H9 (cell line): Measurements from ENCODE around the gene VLDLR. TPM values are rescaled to one million over a fixed set of nuclear protein-coding genes. Genes with fewer than 3 reads are reported as not detected.

Source experiments
- DNase-seq: peaks from one replicate; pipeline ENCODE4 v3.0.0-alpha.2; 2017
- H2AFZ ChIP-seq: one replicate; pipeline ENCODE4 v1.6.1; 2013; ENCODE audit warnings: mild to moderate bottlenecking, low read length, control low read depth, moderate library complexity
- H2AK5ac ChIP-seq: 2 replicates; pipeline ENCODE4 v1.6.1; 2013; ENCODE audit warnings: low read length, control low read depth, mixed read lengths; ENCODE audit not compliant: insufficient read length
- H2BK120ac ChIP-seq: one replicate; pipeline ENCODE4 v1.6.1; 2013; ENCODE audit warnings: low read depth, mild to moderate bottlenecking, low read length, control low read depth, inconsistent platforms; ENCODE audit not compliant: poor library complexity, severe bottlenecking
- H2BK12ac ChIP-seq: 2 replicates; pipeline ENCODE4 v1.6.1; 2013; ENCODE audit warnings: low read length, control low read depth, mixed read lengths, low read depth; ENCODE audit not compliant: insufficient read length
- H2BK15ac ChIP-seq: 2 replicates; pipeline ENCODE4 v1.6.1; 2013; ENCODE audit warnings: low read depth, low read length, control low read depth
- H2BK20ac ChIP-seq: one replicate; pipeline ENCODE4 v1.6.1; 2013; ENCODE audit warnings: low read depth, mild to moderate bottlenecking, low read length, control low read depth, inconsistent platforms; ENCODE audit not compliant: poor library complexity, severe bottlenecking
- H2BK5ac ChIP-seq: 2 replicates; pipeline ENCODE4 v1.6.1; 2013; ENCODE audit warnings: low read length, control low read depth, mixed read lengths; ENCODE audit not compliant: insufficient read length
- H3K14ac ChIP-seq: 2 replicates; pipeline ENCODE4 v1.6.1; 2013; ENCODE audit warnings: low read length, control low read depth; ENCODE audit not compliant: insufficient read depth
- H3K18ac ChIP-seq: 2 replicates; pipeline ENCODE4 v1.6.1; 2013; ENCODE audit warnings: low read depth, mild to moderate bottlenecking, mixed read lengths, low read length, control low read depth; ENCODE audit not compliant: insufficient read length
- H3K23ac ChIP-seq: 2 replicates; pipeline ENCODE4 v1.6.1; 2013; ENCODE audit warnings: low read length, control low read depth, mixed read lengths, low read depth; ENCODE audit not compliant: insufficient read length
- H3K23me2 ChIP-seq: 2 replicates; pipeline ENCODE4 v1.6.1; 2013; ENCODE audit warnings: low read depth, mild to moderate bottlenecking, mixed read lengths, low read length, control low read depth; ENCODE audit not compliant: insufficient read length, poor library complexity, severe bottlenecking
- H3K27ac ChIP-seq: 2 replicates; pipeline ENCODE4 v1.5.1; 2013; ENCODE audit warnings: low read length, control low read depth, mixed read lengths, low read depth; ENCODE audit not compliant: insufficient read length
- H3K27me3 ChIP-seq: 2 replicates; pipeline ENCODE4 v1.6.1; 2013; ENCODE audit warnings: low read length, control low read depth, inconsistent platforms; ENCODE audit not compliant: insufficient read depth
- H3K4ac ChIP-seq: 2 replicates; pipeline ENCODE4 v1.6.1; 2013; ENCODE audit warnings: low read depth, mild to moderate bottlenecking, control low read depth, inconsistent platforms, low read length, moderate library complexity
- H3K4me1 ChIP-seq: 2 replicates; pipeline ENCODE4 v1.6.1; 2013; ENCODE audit warnings: low read length, control low read depth, inconsistent platforms; ENCODE audit not compliant: insufficient read depth
- H3K4me2 ChIP-seq: 2 replicates; pipeline ENCODE4 v1.6.1; 2013; ENCODE audit warnings: low read length, control low read depth, mixed read lengths; ENCODE audit not compliant: insufficient read length, insufficient read depth
- H3K56ac ChIP-seq: 2 replicates; pipeline ENCODE4 v1.6.1; 2013; ENCODE audit warnings: low read depth, mild to moderate bottlenecking, mixed read lengths, low read length, control low read depth; ENCODE audit not compliant: insufficient read length
- H3K79me1 ChIP-seq: 2 replicates; pipeline ENCODE4 v1.6.1; 2013; ENCODE audit warnings: low read depth, mild to moderate bottlenecking, moderate library complexity, low read length, control low read depth, inconsistent platforms; ENCODE audit not compliant: insufficient read depth, poor library complexity, severe bottlenecking
- H3K79me2 ChIP-seq: 2 replicates; pipeline ENCODE4 v1.6.1; 2013; ENCODE audit warnings: low read length, control low read depth, inconsistent platforms; ENCODE audit not compliant: insufficient read depth
- H3K9ac ChIP-seq: 2 replicates; pipeline ENCODE4 v1.6.1; 2013; ENCODE audit warnings: low read length, control low read depth, mixed read lengths; ENCODE audit not compliant: insufficient read length; ENCODE audit errors: extremely low read depth
- H3K9me3 ChIP-seq: one replicate; pipeline ENCODE4 v1.6.1; 2013; ENCODE audit warnings: low read depth, low read length, inconsistent platforms; ENCODE audit not compliant: control insufficient read depth
- H3T11ph ChIP-seq: one replicate; pipeline ENCODE4 v1.6.1; 2013; ENCODE audit warnings: mild to moderate bottlenecking, low read length, control low read depth, inconsistent platforms
- H4K20me1 ChIP-seq: one replicate; pipeline ENCODE4 v1.6.1; 2013; ENCODE audit not compliant: control insufficient read depth, insufficient read length, insufficient read depth
- H4K5ac ChIP-seq: 2 replicates; pipeline ENCODE4 v1.6.1; 2013; ENCODE audit warnings: low read depth, mild to moderate bottlenecking, mixed read lengths, low read length, control low read depth; ENCODE audit not compliant: insufficient read length
- H4K8ac ChIP-seq: replicated peaks from 2 replicates; pipeline ENCODE4 v1.6.1; 2013; ENCODE audit warnings: low read length, control low read depth, mixed read lengths, low read depth; ENCODE audit not compliant: insufficient read length
- H4K91ac ChIP-seq: 2 replicates; pipeline ENCODE4 v1.6.1; 2013; ENCODE audit warnings: low read depth, mild to moderate bottlenecking, moderate library complexity, mixed read lengths, low read length, control low read depth; ENCODE audit not compliant: insufficient read length
- H3K27ac Mint-ChIP-seq, 3 experiments: 2 replicates in 2 of 3; 3 replicates in 1 of 3; pipeline ENCODE4 v1.8.0; 2020 to 2021; ENCODE audit warnings: mixed read lengths in 3 of 3, mild to moderate bottlenecking in 1 of 3, moderate library complexity in 1 of 3
- H3K27me3 Mint-ChIP-seq: 2 replicates; pipeline ENCODE4 v1.8.0; 2021; ENCODE audit warnings: low read depth, mild to moderate bottlenecking, moderate library complexity, mixed read lengths
- H3K36me3 Mint-ChIP-seq, 3 experiments: 2 replicates in 2 of 3; 3 replicates in 1 of 3; pipeline ENCODE4 v1.8.0; 2020 to 2021; ENCODE audit warnings: low read depth in 3 of 3, mixed read lengths in 3 of 3; ENCODE audit not compliant: insufficient read depth in 1 of 3
- H3K4me1 Mint-ChIP-seq, 2 experiments: 2 replicates each; pipeline ENCODE4 v1.8.0; 2020; ENCODE audit warnings: mixed read lengths in 2 of 2
- H3K4me3 Mint-ChIP-seq, 2 experiments: 2 replicates in 1 of 2; 3 replicates in 1 of 2; pipeline ENCODE4 v1.8.0; 2020 to 2021; ENCODE audit warnings: mild to moderate bottlenecking in 2 of 2, mixed read lengths in 2 of 2, moderate library complexity in 1 of 2
- H3K9me3 Mint-ChIP-seq, 2 experiments: 2 replicates in 1 of 2; 3 replicates in 1 of 2; pipeline ENCODE4 v1.8.0; 2020; ENCODE audit warnings: mild to moderate bottlenecking in 2 of 2, mixed read lengths in 2 of 2, moderate library complexity in 1 of 2
- WGBS: extraction: QIAGEN DNeasy Blood & Tissue Kit; methylation state at CpG from one replicate; pipeline ENCODE4 v1.1.7; 2013; ENCODE audit warnings: missing lambda C conversion rate, low lambda C conversion rate, mixed read lengths; ENCODE audit not compliant: insufficient read length; ENCODE audit errors: extremely low coverage; 5-methylcytosine and 5-hydroxymethylcytosine counted together
- total RNA-seq: library from RNA; stranded (reverse); gene quantifications from 2 replicates; pipeline ENCODE4 v1.2.1, GENCODE V29; 2021
- TF ChIP-seq, protein P1 (sequence below): fragments of 200-600 bp; sonication (generic); conservative IDR thresholded peaks from 3 replicates; pipeline ENCODE4 v1.8.0; 2021; ENCODE audit warnings: antibody characterized with exemption, mild to moderate bottlenecking

VLDLR gene
- total RNA-seq, 1 experiment from 2014 or later = 19.1 TPM

DNA sequence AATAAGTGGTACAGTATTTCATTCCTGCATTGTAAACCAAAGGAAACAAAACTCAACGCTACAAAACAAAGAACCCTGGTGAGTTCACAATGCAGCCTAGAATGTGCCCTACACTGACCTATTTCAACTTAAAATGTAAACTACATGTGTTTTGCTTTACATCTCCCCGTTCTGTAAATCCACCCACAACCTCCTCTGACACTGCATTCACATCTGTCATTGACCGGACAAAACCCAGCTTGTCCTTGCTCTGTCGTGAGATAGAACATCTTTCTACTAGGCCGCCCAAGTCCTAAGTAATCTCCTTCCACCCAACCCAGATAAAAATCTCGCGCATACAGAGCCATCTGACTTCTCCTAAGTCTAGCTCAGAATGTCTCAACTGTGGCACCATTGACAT lies 6.1 kb upstream of the VLDLR start:
- Mint-ChIP-seq H3K4me1 (peaks cover 51 to 57% of the 10 kb centered on the region in 2 experiments), H3K27ac (no peak overlapping the region; a peak in 1 of 7 replicates), H3K36me3 (peaks cover 5 to 10% (median 6%) of the 10 kb centered on the region in 3 experiments; a peak in 6 of 7 replicates), H3K4me3 (no peak overlapping the region), H3K27me3 (peaks cover 17% of the 10 kb centered on the region), H3K9me3 (peaks cover 0 to 4% of the 10 kb centered on the region in 2 experiments; a peak in 1 of 5 replicates)
- Histone ChIP-seq H3K27ac (no peak overlapping the region), H2AFZ (no peak overlapping the region), H4K8ac (no peak overlapping the region), H2AK5ac (no peak overlapping the region), H3K27me3 (0 out of 2 replicates have a peak, but pooled peaks cover 2% of the 10 kb centered on the region), H2BK12ac (no peak overlapping the region), H2BK5ac (no peak overlapping the region), H3K18ac (no peak overlapping the region), H3K9me3 (no peaks in the 10 kb centered on the region), H3T11ph (no peak overlapping the region), H4K91ac (no peak overlapping the region), H3K79me2 (peaks cover 4% of the 10 kb centered on the region), H2BK120ac (no peak overlapping the region), H4K5ac (no peak overlapping the region), H3K9ac (no peak overlapping the region), H3K56ac (no peak overlapping the region), H2BK20ac (no peak overlapping the region), H3K4ac (no peak overlapping the region), H3K14ac (no peak overlapping the region), H3K23ac (no peak overlapping the region), H3K79me1 (no peaks in the 10 kb centered on the region), H3K4me1 (peaks cover 21% of the 10 kb centered on the region; the same call in 1 of the 2 replicates), H4K20me1 (no peaks in the 10 kb centered on the region), H2BK15ac (no peak overlapping the region), H3K4me2 (no peak overlapping the region), H3K23me2 (no peaks in the 10 kb centered on the region)
- WGBS = no CpG with 5 or more reads among the region's 7 CpGs
- TF ChIP-seq, protein P1, sequence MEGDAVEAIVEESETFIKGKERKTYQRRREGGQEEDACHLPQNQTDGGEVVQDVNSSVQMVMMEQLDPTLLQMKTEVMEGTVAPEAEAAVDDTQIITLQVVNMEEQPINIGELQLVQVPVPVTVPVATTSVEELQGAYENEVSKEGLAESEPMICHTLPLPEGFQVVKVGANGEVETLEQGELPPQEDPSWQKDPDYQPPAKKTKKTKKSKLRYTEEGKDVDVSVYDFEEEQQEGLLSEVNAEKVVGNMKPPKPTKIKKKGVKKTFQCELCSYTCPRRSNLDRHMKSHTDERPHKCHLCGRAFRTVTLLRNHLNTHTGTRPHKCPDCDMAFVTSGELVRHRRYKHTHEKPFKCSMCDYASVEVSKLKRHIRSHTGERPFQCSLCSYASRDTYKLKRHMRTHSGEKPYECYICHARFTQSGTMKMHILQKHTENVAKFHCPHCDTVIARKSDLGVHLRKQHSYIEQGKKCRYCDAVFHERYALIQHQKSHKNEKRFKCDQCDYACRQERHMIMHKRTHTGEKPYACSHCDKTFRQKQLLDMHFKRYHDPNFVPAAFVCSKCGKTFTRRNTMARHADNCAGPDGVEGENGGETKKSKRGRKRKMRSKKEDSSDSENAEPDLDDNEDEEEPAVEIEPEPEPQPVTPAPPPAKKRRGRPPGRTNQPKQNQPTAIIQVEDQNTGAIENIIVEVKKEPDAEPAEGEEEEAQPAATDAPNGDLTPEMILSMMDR = no peak
- DNase-seq = no peak
